GM21526 (cell line): ENCODE data around the gene PDE11A.

Experiments used
- ATAC-seq: cut with Tn5 transposase; IDR thresholded peaks from one replicate; pipeline ENCODE4 v1.9.1; 2021; ENCODE audit warnings: moderate library complexity; ENCODE audit not compliant: unreplicated experiment, low FRiP score

PDE11A gene

GRCh38 chr2:177778472-177778871 lies 294.1 kb downstream of the PDE11A start:
- no peak for ATAC-seq

- ATAC-seq: no peak
Measured at GRCh38 chr2:177772529-177772928, 300.0 kb downstream of the PDE11A start.

GRCh38 chr2:177771191-177771590 lies 301.4 kb downstream of the PDE11A start:
- ATAC-seq: no peak

GRCh38 chr2:177767768-177768167 lies 304.8 kb downstream of the PDE11A start:
- no peak for ATAC-seq

GRCh38 chr2:177765698-177766097 lies 306.9 kb downstream of the PDE11A start:
- no peak for ATAC-seq

- ATAC-seq: peak; percentile 97
Measured at GRCh38 chr2:177763531-177764265, 308.9 kb downstream of the PDE11A start.

- no peak for ATAC-seq
Measured at GRCh38 chr2:177759443-177759842, 313.1 kb downstream of the PDE11A start.

- no peak for ATAC-seq
Measured at GRCh38 chr2:177758591-177759371, 313.8 kb downstream of the PDE11A start.

GRCh38 chr2:177756336-177756735 lies 316.2 kb downstream of the PDE11A start:
- ATAC-seq: no peak

GRCh38 chr2:177754492-177754873 lies 318.1 kb downstream of the PDE11A start:
- ATAC-seq: no peak

GRCh38 chr2:177753682-177754491 lies 318.7 kb downstream of the PDE11A start:
- no peak for ATAC-seq

- no peak for ATAC-seq
Measured at GRCh38 chr2:177748360-177748759, 324.2 kb downstream of the PDE11A start.

- no peak for ATAC-seq
Measured at GRCh38 chr2:177747384-177747783, 325.2 kb downstream of the PDE11A start.

GRCh38 chr2:177746358-177746757 lies 326.2 kb downstream of the PDE11A start:
- no peak for ATAC-seq

GRCh38 chr2:177745531-177745930 lies 327.0 kb downstream of the PDE11A start:
- no peak for ATAC-seq

GRCh38 chr2:177742851-177743250 lies 329.7 kb downstream of the PDE11A start:
- ATAC-seq: no peak

GRCh38 chr2:177741866-177742265 lies 330.7 kb downstream of the PDE11A start:
- no peak for ATAC-seq

- ATAC-seq: no peak
Measured at GRCh38 chr2:177740700-177741099, 331.9 kb downstream of the PDE11A start.

- ATAC-seq: no peak
Measured at GRCh38 chr2:177738461-177739235, 333.9 kb downstream of the PDE11A start.

- ATAC-seq: no peak
Measured at GRCh38 chr2:177735318-177735803, 337.2 kb downstream of the PDE11A start.
